ENCODE data around the gene ZNF607. TPM values are rescaled to one million over a fixed set of nuclear protein-coding genes. Genes with fewer than 3 reads are reported as not detected.

Gene ZNF607
- total and polyA plus RNA-seq, 2 donors (not counting 3 experiments of a cell fraction or from before 2014, with no cell fraction given), result 1.3 to 5.2 TPM

GRCh38 chr19:37699057-37699456 lies 20.5 kb downstream of the ZNF607 start:
- Histone ChIP-seq H3K9me3 (replicated peaks; ENCODE audit: control insufficient read depth, insufficient read depth, low read length) (peaks cover 2% of the 10 kb centered on the region), H3K36me3 (ENCODE audit: control insufficient read depth in 2 of 2, extremely low read depth in 1 of 2, insufficient read depth in 2 of 2, low read length in 2 of 2) (peaks cover 0 to 2% of the 10 kb centered on the region in 2 experiments), H3K9ac (replicated peaks; ENCODE audit: extremely low read depth, insufficient read depth, low read length) (no peak overlapping the region), H4K20me1 (replicated peaks; ENCODE audit: control insufficient read depth, extremely low read depth, insufficient read depth, low read length) (no peaks in the 10 kb centered on the region), H3K4me3 (replicated peaks in 1 of 3; ENCODE audit: insufficient read depth in 1 of 3, low read depth in 1 of 3, low read length in 3 of 3) (no peak overlapping the region), H3K9me1 (replicated peaks; ENCODE audit: control insufficient read depth, extremely low read depth, insufficient read depth, low read length) (no peaks in the 10 kb centered on the region), H3K4me1 (ENCODE audit: control insufficient read depth, extremely low read depth, insufficient read depth, low read length) (no peaks in the 10 kb centered on the region), H3K79me2 (ENCODE audit: control insufficient read depth, insufficient read depth, low read length) (no peaks in the 10 kb centered on the region), H3K27me3 (ENCODE audit: control insufficient read depth in 2 of 2, insufficient read depth in 2 of 2, low read length in 2 of 2) (no peaks in the 10 kb centered on the region), H3K4me2 (ENCODE audit: insufficient read depth, low read length) (no peak overlapping the region), H2AFZ (ENCODE audit: low read depth, low read length) (no peak overlapping the region), H3K27ac (ENCODE audit: insufficient read depth, low read depth, low read length) (no peak overlapping the region)
- ChIA-PET CTCF (no interaction called here), POLR2A (no interaction called here)
- TF ChIP-seq CTCF (IDR thresholded peaks at IDR 0.05; ENCODE audit: extremely low read depth in 1 of 2, insufficient read depth in 1 of 2, low read depth in 1 of 2, low read length in 2 of 2) (no peak), GATA2 (IDR thresholded peaks at IDR 0.05; ENCODE audit: insufficient read depth, insufficient read length, low read depth, low read length) (no peak), MYC (IDR thresholded peaks at IDR 0.05; ENCODE audit: low read depth, low read length) (no peak), EZH2 (IDR thresholded peaks at IDR 0.05; ENCODE audit: borderline replicate concordance, low read depth, low read length, severe bottlenecking) (no peak), POLR2AphosphoS5 (IDR thresholded peaks at IDR 0.05; ENCODE audit: insufficient read depth, low read depth, low read length) (no peak), JUN (IDR thresholded peaks at IDR 0.05; ENCODE audit: borderline replicate concordance, insufficient read depth, insufficient read length, low read depth) (no peak), POLR2A (IDR thresholded peaks at IDR 0.05; ENCODE audit: low read depth, low read length) (no peak)
- DNase-seq (ENCODE audit: low read depth, low spot score) (no peak), FAIRE-seq (no peak)
- no TSS peak for BruUV-seq (replicated peaks)
- dilution Hi-C loops (cut with MboI; ENCODE audit: extremely low pct_ligation_motif_present, low sequenced_read_pairs) (no loop called here), intact Hi-C loops (cut with micrococcal nuclease) (no loop called here)
